Measurements from ENCODE around the gene ZNF76.

DNA sequence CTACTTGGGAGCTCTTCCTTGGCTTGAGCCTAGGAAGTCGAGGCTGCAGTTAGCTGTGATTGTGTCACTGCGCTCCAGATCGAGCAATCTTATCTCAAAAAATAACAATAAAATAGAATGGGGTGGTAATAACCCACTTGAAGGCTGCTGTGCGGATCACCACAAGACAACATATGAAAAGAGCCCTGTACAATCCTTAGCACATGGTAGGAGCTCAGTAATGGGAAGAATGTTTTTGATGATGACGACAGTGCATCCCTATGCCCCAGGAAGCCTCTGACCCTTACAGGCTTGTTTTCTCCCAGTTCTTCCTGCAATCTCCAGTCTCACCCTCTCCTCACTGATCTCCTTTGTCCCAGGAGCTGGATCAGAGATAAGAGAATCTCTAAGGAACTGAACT, 30.2 kb upstream of the ZNF76 start:
- TF ChIP-seq EZH2 (IDR thresholded peaks at IDR 0.05) (no peak), POLR2AphosphoS5 (IDR thresholded peaks at IDR 0.05; ENCODE audit: borderline replicate concordance, low read depth, low read length) (no peak)
